Measurements from ENCODE around the gene WAPL. TPM values are rescaled to one million over a fixed set of nuclear protein-coding genes. Genes with fewer than 3 reads are reported as not detected.

The WAPL gene
- total RNA-seq, 4 donors from 2014 or later, result 34.2 to 40.5 (median 39.3) TPM

- H3K9me3 ChIP-seq, result no peaks in the 10 kb centered on the region
- intact Hi-C loops (cut with DNase I), result no loop called here
- H3K27ac ChIP-seq (replicated peaks in 1 of 4), result no peak overlapping the region
- no peak overlapping the region for H3K4me3 ChIP-seq
- TF ChIP-seq EP300 (IDR thresholded peaks at IDR 0.05), result no peak
- TF ChIP-seq, protein P1, sequence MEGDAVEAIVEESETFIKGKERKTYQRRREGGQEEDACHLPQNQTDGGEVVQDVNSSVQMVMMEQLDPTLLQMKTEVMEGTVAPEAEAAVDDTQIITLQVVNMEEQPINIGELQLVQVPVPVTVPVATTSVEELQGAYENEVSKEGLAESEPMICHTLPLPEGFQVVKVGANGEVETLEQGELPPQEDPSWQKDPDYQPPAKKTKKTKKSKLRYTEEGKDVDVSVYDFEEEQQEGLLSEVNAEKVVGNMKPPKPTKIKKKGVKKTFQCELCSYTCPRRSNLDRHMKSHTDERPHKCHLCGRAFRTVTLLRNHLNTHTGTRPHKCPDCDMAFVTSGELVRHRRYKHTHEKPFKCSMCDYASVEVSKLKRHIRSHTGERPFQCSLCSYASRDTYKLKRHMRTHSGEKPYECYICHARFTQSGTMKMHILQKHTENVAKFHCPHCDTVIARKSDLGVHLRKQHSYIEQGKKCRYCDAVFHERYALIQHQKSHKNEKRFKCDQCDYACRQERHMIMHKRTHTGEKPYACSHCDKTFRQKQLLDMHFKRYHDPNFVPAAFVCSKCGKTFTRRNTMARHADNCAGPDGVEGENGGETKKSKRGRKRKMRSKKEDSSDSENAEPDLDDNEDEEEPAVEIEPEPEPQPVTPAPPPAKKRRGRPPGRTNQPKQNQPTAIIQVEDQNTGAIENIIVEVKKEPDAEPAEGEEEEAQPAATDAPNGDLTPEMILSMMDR (IDR thresholded peaks at IDR 0.05), result no peak
- no peak for TF ChIP-seq POLR2AphosphoS5 (IDR thresholded peaks at IDR 0.05)
- TF ChIP-seq POLR2A (IDR thresholded peaks at IDR 0.05; ENCODE audit: low read depth), result no peak
- no peaks in the 10 kb centered on the region for H3K27me3 ChIP-seq
- WGBS, result over 99% methylated on average over 5 of the region's 5 CpGs
- H3K4me1 ChIP-seq, result peaks cover 29 to 65% (median 58%) of the 10 kb centered on the region in 4 donors
- no peak for DNase-seq (ENCODE audit: extremely low spot score)
- peaks cover 0 to 42% (median 20%) of the 10 kb centered on the region in 4 donors for H3K36me3 ChIP-seq
Measured at GRCh38 chr10:86511027-86511865, 10.3 kb downstream of the WAPL start.

- TF ChIP-seq EP300 (IDR thresholded peaks at IDR 0.05), result no peak
- no peak for TF ChIP-seq POLR2AphosphoS5 (IDR thresholded peaks at IDR 0.05)
- TF ChIP-seq, protein P1 (IDR thresholded peaks at IDR 0.05), result no peak
- TF ChIP-seq POLR2A (IDR thresholded peaks at IDR 0.05; ENCODE audit: low read depth), result no peak
- H3K4me3 ChIP-seq, result no peak overlapping the region
- intact Hi-C loops (cut with DNase I), result no loop called here
- DNase-seq (ENCODE audit: extremely low spot score), result no peak
- no peaks in the 10 kb centered on the region for H3K27me3 ChIP-seq
- H3K27ac ChIP-seq (replicated peaks in 1 of 4), result no peak overlapping the region
- no peaks in the 10 kb centered on the region for H3K9me3 ChIP-seq
- H3K36me3 ChIP-seq, result peaks cover 0 to 26% (median 9%) of the 10 kb centered on the region in 4 donors
- peaks cover 23 to 52% (median 40%) of the 10 kb centered on the region in 4 donors for H3K4me1 ChIP-seq
- WGBS, result 91% methylated on average over 3 of the region's 3 CpGs
Measured at GRCh38 chr10:86509145-86509544, 12.4 kb downstream of the WAPL start.

DNA sequence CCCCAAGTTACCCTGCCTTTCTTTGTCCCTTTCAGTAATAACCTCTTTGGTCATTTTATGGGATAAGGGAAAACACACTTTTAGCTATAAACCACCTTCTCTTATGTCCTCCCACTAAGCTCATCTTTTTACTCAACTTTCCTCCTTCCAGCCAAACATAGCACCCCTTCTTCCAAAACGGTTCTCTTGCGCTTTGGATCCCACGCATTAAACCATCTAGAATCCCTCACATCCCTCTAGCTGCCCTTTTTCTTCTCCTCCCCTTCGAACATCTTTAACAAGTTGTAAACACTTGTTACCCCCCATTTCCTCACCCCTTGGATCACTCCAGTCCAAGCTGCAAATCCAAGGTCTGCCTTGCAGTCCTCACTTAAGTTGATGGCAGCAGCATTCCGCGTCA is 13.4 kb downstream of the WAPL start:
- H3K27me3 ChIP-seq, result no peaks in the 10 kb centered on the region
- H3K36me3 ChIP-seq, result peaks cover 0 to 30% (median 12%) of the 10 kb centered on the region in 4 donors
- no peaks in the 10 kb centered on the region for H3K9me3 ChIP-seq
- H3K4me3 ChIP-seq, result no peak overlapping the region
- intact Hi-C loops (cut with DNase I), result no loop called here
- no peak for DNase-seq (ENCODE audit: extremely low spot score)
- WGBS, result 95% methylated on average over 6 of the region's 6 CpGs
- peaks cover 23 to 43% (median 36%) of the 10 kb centered on the region in 4 donors for H3K4me1 ChIP-seq
- TF ChIP-seq POLR2A (IDR thresholded peaks at IDR 0.05; ENCODE audit: low read depth), result no peak
- no peak for TF ChIP-seq POLR2AphosphoS5 (IDR thresholded peaks at IDR 0.05)
- no peak for TF ChIP-seq EP300 (IDR thresholded peaks at IDR 0.05)
- TF ChIP-seq, protein P1 (IDR thresholded peaks at IDR 0.05), result no peak
- no peak overlapping the region for H3K27ac ChIP-seq (replicated peaks in 1 of 4)

GRCh38 chr10:86506499-86506898 is 15.1 kb downstream of the WAPL start:
- Histone ChIP-seq H3K4me1 (peaks cover 9 to 29% (median 22%) of the 10 kb centered on the region in 4 donors), H3K27ac (replicated peaks in 1 of 4) (no peak overlapping the region), H3K4me3 (no peak overlapping the region), H3K27me3 (no peaks in the 10 kb centered on the region), H3K9me3 (no peaks in the 10 kb centered on the region), H3K36me3 (peaks cover 0 to 38% (median 18%) of the 10 kb centered on the region in 4 donors)
- 72% methylated on average over 4 of the region's 4 CpGs for WGBS
- no peak for DNase-seq (ENCODE audit: extremely low spot score)
- intact Hi-C loops (cut with DNase I), result no loop called here
- no peak for TF ChIP-seq POLR2AphosphoS5 (IDR thresholded peaks at IDR 0.05)
- TF ChIP-seq, protein P1 (IDR thresholded peaks at IDR 0.05), result no peak
- TF ChIP-seq EP300 (IDR thresholded peaks at IDR 0.05), result no peak
- TF ChIP-seq POLR2A (IDR thresholded peaks at IDR 0.05; ENCODE audit: low read depth), result no peak

All from esophagus muscularis mucosa (tissue), 4 donors.